Left ventricle myocardium inferior (tissue), 1 donor: ENCODE results near the gene STEAP3. TPM values are rescaled to one million over a fixed set of nuclear protein-coding genes. Genes with fewer than 3 reads are reported as not detected.

Experiments used
- DNase-seq: peaks from one replicate; pipeline ENCODE4 v3.0.0-alpha.2; 2020
- H3K27ac ChIP-seq: fragments of 200-600 bp; replicated peaks from 2 replicates; pipeline ENCODE4 v1.8.0; 2021
- H3K27me3 ChIP-seq: fragments of 200-600 bp; 2 replicates; pipeline ENCODE4 v1.8.0; 2021; ENCODE audit warnings: low read depth
- H3K36me3 ChIP-seq: fragments of 200-600 bp; 2 replicates; pipeline ENCODE4 v1.8.0; 2021
- H3K4me1 ChIP-seq: fragments of 200-600 bp; 2 replicates; pipeline ENCODE4 v1.8.0; 2021
- H3K4me3 ChIP-seq: fragments of 200-600 bp; 2 replicates; pipeline ENCODE4 v1.8.0; 2021; ENCODE audit warnings: mild to moderate bottlenecking, moderate library complexity
- H3K9me3 ChIP-seq: fragments of 200-600 bp; replicated peaks from 2 replicates; pipeline ENCODE4 v1.8.0; 2021
- intact Hi-C: fragments of 100-400 bp; cut with micrococcal nuclease; formaldehyde crosslinking; loops from one replicate; pipeline ENCODE4 v1.11.0; 2022
- total RNA-seq: library from RNA; stranded (reverse); fragmentation: NEBNext Ultra II Directional; extraction: Animal tissue kit (Norgen Biotek cat#: 25700); gene quantifications from one replicate; pipeline ENCODE4 v1.2.1, GENCODE V29; 2021
- TF ChIP-seq, protein P1 (sequence below): fragments of 200-600 bp; IDR thresholded peaks from 2 replicates; pipeline ENCODE4 v1.8.0; 2021; ENCODE audit warnings: antibody characterized with exemption, mild to moderate bottlenecking, borderline replicate concordance
- donor health status: DM: no; HTN: yes; CAD: no; lungs with severe emphysema.

STEAP3 gene
- total RNA-seq, 1 donor from 2014 or later = 7.1 TPM

DNA sequence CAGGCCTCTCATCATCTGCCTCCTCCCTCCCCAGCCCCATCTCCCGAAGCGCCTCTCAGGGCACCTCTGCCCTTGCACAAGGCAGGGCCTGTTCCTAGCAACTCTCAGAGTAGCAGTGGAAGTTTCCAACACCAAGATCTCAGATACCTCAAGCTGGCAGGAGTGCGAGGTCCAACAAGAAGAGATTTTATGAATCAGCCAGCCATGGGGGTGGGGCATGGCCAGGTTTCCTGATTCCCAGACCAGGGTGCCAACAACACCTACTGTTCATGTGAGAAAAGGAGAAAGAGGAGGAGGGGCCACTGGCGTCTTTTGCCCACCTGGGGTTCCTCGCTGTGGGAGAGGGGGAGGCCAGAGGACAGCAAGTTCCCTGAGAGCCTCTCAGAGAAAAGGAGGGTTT lies 6.6 kb upstream of the STEAP3 start:
- no peak for DNase-seq
- Histone ChIP-seq H3K27ac (no peak overlapping the region), H3K27me3 (no peaks in the 10 kb centered on the region), H3K4me1 (peaks cover 7% of the 10 kb centered on the region), H3K9me3 (no peaks in the 10 kb centered on the region), H3K4me3 (no peak overlapping the region), H3K36me3 (no peaks in the 10 kb centered on the region)
- intact Hi-C loops = no loop called here
- TF ChIP-seq, protein P1, sequence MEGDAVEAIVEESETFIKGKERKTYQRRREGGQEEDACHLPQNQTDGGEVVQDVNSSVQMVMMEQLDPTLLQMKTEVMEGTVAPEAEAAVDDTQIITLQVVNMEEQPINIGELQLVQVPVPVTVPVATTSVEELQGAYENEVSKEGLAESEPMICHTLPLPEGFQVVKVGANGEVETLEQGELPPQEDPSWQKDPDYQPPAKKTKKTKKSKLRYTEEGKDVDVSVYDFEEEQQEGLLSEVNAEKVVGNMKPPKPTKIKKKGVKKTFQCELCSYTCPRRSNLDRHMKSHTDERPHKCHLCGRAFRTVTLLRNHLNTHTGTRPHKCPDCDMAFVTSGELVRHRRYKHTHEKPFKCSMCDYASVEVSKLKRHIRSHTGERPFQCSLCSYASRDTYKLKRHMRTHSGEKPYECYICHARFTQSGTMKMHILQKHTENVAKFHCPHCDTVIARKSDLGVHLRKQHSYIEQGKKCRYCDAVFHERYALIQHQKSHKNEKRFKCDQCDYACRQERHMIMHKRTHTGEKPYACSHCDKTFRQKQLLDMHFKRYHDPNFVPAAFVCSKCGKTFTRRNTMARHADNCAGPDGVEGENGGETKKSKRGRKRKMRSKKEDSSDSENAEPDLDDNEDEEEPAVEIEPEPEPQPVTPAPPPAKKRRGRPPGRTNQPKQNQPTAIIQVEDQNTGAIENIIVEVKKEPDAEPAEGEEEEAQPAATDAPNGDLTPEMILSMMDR = no peak

DNA sequence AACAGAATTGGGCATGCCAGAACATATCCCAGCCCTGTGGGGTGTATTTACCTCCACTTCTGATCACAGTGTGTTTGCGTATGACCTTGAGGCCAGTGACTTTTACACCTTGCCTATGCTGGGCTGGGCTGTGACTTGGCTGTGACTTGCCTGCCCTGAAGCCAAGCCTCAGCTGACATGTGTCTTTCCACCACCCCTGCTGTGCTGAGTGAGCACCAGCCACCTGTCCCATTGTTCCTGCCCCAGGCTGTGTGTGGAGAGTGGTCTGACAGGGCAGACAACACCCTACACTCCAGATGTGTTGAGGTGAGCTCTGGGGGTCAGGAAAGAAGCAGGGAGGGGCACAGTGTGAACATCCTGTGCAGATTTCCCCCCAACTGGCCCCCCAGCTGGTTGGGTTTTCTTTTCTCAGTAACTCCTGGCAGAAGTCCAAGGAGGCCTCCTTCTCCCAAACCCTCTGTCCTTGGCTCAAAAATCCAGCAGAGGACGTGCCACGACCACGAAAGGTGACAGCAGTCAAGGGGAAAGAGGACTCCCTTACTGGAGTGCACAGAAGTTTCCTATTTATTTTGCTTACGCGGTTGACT lies 5.1 kb upstream of the STEAP3 start:
- DNase-seq = no peak
- TF ChIP-seq, protein P1 = peak; percentile 65
- Histone ChIP-seq H3K27ac (peak overlapping the region; percentile 16), H3K4me3 (no peak overlapping the region), H3K4me1 (peaks cover 11% of the 10 kb centered on the region), H3K9me3 (no peaks in the 10 kb centered on the region), H3K27me3 (no peaks in the 10 kb centered on the region), H3K36me3 (no peaks in the 10 kb centered on the region)
- intact Hi-C loops = no loop called here

DNA sequence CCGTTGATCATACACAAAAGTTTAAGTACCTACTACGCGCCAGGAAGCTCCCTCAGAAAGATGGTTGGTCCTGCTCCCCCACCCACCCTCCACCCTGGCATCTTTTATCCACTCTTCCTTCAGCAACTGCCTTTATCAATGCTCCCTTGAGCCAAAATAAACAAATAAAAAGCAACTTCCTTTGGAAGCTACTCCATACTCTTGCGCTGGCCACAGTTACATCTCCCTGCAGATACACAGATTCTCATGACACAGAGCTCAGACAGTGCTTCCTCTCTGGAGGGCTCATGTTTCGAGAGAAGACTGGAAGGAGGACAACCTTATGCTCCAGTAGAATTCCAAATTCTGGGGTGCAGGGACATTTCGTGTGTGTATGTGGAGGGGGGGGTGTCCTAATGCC lies 3.8 kb upstream of the STEAP3 start:
- intact Hi-C loops = no loop called here
- no peaks in the 10 kb centered on the region for H3K9me3 ChIP-seq
- H3K4me1 ChIP-seq = peaks cover 24% of the 10 kb centered on the region
- H3K36me3 ChIP-seq = no peaks in the 10 kb centered on the region
- H3K27me3 ChIP-seq = peaks cover 11% of the 10 kb centered on the region
- H3K4me3 ChIP-seq = no peak overlapping the region
- TF ChIP-seq, protein P1 = no peak
- H3K27ac ChIP-seq = no peak overlapping the region
- no peak for DNase-seq

DNA sequence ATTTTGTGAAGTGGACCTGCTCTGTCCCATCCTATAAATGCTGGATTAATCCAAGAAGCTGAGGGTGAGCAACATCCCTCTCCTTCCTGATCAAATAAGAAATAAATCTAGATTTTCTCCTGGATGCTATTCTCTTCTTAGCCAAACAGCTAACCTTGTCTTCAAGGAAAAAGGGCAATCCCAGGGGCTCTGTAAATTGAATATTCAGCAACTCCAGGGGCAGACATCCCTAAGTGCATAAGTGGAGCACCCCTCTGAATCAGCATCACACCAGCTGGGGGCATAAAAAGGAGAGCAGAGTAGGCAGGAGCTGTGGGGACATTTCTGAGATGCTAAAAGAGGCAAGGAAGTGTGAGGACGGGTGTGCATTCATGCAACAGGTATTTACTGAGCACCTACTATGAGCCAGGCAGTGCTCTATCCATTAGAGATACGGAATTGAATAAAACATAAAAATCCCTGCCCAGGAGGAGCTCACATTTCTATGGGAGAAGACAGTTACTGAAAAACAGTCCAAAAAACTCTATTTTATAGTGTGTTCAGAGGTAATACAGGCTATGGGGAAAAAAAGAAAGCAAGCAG lies 2.8 kb upstream of the STEAP3 start:
- intact Hi-C loops = no loop called here
- H3K4me1 ChIP-seq = peaks cover 27% of the 10 kb centered on the region
- TF ChIP-seq, protein P1 = no peak
- no peak overlapping the region for H3K4me3 ChIP-seq
- H3K36me3 ChIP-seq = no peaks in the 10 kb centered on the region
- H3K27ac ChIP-seq = no peak overlapping the region
- no peak for DNase-seq
- no peaks in the 10 kb centered on the region for H3K9me3 ChIP-seq
- peaks cover 21% of the 10 kb centered on the region for H3K27me3 ChIP-seq

DNA sequence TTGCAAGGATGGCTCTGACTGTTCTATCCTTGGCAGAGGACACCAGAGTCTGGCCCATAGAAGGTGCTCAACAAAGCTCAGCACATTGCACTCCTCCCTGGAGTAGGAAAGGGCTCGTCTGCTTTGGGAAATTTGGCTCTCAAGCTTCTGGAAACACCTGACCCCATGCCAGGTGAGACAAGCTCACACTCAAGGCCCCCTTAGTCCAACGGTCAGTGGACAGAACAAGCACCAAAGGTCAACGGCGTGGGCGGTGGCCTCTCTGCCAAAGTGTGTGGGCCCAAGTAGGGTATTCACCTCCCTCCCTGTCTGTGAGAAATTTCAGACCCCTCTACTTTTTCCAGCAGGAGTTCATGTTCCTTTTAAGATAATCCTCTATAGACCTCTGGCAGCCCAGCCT lies 2.0 kb upstream of the STEAP3 start:
- Histone ChIP-seq H3K4me1 (peaks cover 27% of the 10 kb centered on the region), H3K4me3 (no peak overlapping the region), H3K36me3 (no peaks in the 10 kb centered on the region), H3K9me3 (no peaks in the 10 kb centered on the region), H3K27ac (no peak overlapping the region), H3K27me3 (peaks cover 23% of the 10 kb centered on the region)
- TF ChIP-seq, protein P1 = no peak
- intact Hi-C loops = no loop called here
- DNase-seq = no peak
